ENCODE results near the gene AEN. TPM values are rescaled to one million over a fixed set of nuclear protein-coding genes. Genes with fewer than 3 reads are reported as not detected.

AEN gene, protein sequence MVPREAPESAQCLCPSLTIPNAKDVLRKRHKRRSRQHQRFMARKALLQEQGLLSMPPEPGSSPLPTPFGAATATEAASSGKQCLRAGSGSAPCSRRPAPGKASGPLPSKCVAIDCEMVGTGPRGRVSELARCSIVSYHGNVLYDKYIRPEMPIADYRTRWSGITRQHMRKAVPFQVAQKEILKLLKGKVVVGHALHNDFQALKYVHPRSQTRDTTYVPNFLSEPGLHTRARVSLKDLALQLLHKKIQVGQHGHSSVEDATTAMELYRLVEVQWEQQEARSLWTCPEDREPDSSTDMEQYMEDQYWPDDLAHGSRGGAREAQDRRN
- 10 to 100 TPM in 2 of 6 experiments, 1 to 10 TPM in 4; 4.5 to 18.7 (median 7.3) TPM for total RNA-seq
- long read RNA-seq = 0 reads

GRCh38 chr15:88620995-88621772 is at the start of gene AEN:
Gene AEN, plus strand, starts transcription at chr15:88621340. Its CDS starts 4,870 bp downstream, at chr15:88626210.
- peak within 1 kb of the TSS; percentile 73 to 96 (median 93) for H3K4me3 ChIP-seq
- H3K9me3 ChIP-seq = no peaks in the 10 kb centered on the region
- peaks cover 0 to under 1% (median 0%) of the 10 kb centered on the region in 4 donors for H3K36me3 ChIP-seq
- H3K27ac ChIP-seq = peak within 1 kb of the TSS; percentile 69 to 81 (median 81)
- no peaks in the 10 kb centered on the region for H3K27me3 ChIP-seq
- DNase-seq = peak; percentile 97 to 98 (median 97)
- intact Hi-C loops (cut with DNase I) = no loop called here
- WGBS (ENCODE audit: insufficient coverage, low coverage, low lambda C conversion rate, missing lambda C conversion rate) = 0% methylated on average over 12 of the region's 71 CpGs
- peaks cover 0 to 33% (median 5%) of the 10 kb centered on the region in 4 donors for H3K4me1 ChIP-seq
- ATAC-seq = peak; percentile 94 to 99 (median 98)
- TF ChIP-seq, protein P1, sequence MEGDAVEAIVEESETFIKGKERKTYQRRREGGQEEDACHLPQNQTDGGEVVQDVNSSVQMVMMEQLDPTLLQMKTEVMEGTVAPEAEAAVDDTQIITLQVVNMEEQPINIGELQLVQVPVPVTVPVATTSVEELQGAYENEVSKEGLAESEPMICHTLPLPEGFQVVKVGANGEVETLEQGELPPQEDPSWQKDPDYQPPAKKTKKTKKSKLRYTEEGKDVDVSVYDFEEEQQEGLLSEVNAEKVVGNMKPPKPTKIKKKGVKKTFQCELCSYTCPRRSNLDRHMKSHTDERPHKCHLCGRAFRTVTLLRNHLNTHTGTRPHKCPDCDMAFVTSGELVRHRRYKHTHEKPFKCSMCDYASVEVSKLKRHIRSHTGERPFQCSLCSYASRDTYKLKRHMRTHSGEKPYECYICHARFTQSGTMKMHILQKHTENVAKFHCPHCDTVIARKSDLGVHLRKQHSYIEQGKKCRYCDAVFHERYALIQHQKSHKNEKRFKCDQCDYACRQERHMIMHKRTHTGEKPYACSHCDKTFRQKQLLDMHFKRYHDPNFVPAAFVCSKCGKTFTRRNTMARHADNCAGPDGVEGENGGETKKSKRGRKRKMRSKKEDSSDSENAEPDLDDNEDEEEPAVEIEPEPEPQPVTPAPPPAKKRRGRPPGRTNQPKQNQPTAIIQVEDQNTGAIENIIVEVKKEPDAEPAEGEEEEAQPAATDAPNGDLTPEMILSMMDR (IDR thresholded peaks at IDR 0.05) = peak in 3 of 4 donors; percentile 9 to 44 (median 23)
- TF ChIP-seq POLR2A (IDR thresholded peaks at IDR 0.05) = peak; percentile 80

GRCh38 chr15:88571852-88572259 is 49.3 kb upstream of the AEN start:
- intact Hi-C loops (cut with DNase I) = no loop called here
- H3K36me3 ChIP-seq = no peaks in the 10 kb centered on the region
- H3K27ac ChIP-seq = no peak overlapping the region
- TF ChIP-seq, protein P1 (IDR thresholded peaks at IDR 0.05) = no peak
- TF ChIP-seq POLR2A (IDR thresholded peaks at IDR 0.05) = no peak
- H3K27me3 ChIP-seq = no peaks in the 10 kb centered on the region
- ATAC-seq (no peak), DNase-seq (no peak)
- 54% methylated on average over 5 of the region's 5 CpGs for WGBS (ENCODE audit: insufficient coverage, low coverage, low lambda C conversion rate, missing lambda C conversion rate)
- no peaks in the 10 kb centered on the region for H3K4me1 ChIP-seq
- no peak overlapping the region for H3K4me3 ChIP-seq
- no peaks in the 10 kb centered on the region for H3K9me3 ChIP-seq

- no peak for DNase-seq
- no peak overlapping the region for H3K4me3 ChIP-seq
- no peaks in the 10 kb centered on the region for H3K9me3 ChIP-seq
- WGBS (ENCODE audit: insufficient coverage, low coverage, low lambda C conversion rate, missing lambda C conversion rate) = 30% methylated on average over 1 of the region's 1 CpG
- H3K27ac ChIP-seq = no peak overlapping the region
- intact Hi-C loops (cut with DNase I) = no loop called here
- no peaks in the 10 kb centered on the region for H3K4me1 ChIP-seq
- no peaks in the 10 kb centered on the region for H3K36me3 ChIP-seq
- ATAC-seq = no peak
- no peaks in the 10 kb centered on the region for H3K27me3 ChIP-seq
- no peak for TF ChIP-seq POLR2A (IDR thresholded peaks at IDR 0.05)
- TF ChIP-seq, protein P1 (IDR thresholded peaks at IDR 0.05) = no peak
These were observed 47.1 kb upstream of the AEN start for GRCh38 chr15:88574077-88574476.

GRCh38 chr15:88574655-88575054 is 46.5 kb upstream of the AEN start:
- H3K4me3 ChIP-seq = no peak overlapping the region

DNA sequence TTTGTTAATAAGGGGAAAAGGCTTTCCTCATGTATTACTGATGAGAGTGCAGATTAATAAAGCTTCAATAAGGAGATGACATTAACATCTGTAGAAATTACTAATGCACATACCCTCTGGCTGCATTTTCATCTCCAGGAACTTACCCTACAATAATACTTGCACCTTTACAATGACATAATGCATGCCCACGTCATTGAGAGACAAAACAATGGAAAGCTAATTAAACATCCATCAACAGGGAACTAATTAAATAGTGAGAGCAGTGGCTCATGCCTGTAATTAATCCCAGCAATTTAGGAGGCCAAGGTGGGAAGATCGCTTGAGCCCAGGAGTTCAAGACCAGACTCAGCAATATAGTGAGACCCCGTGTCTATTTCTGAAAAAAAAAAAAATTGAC is 41.8 kb upstream of the AEN start:
- no peaks in the 10 kb centered on the region for H3K9me3 ChIP-seq
- no peak overlapping the region for H3K4me3 ChIP-seq
- no peak for DNase-seq
- no peak for TF ChIP-seq POLR2A (IDR thresholded peaks at IDR 0.05)
- TF ChIP-seq, protein P1 (IDR thresholded peaks at IDR 0.05) = no peak
- H3K4me1 ChIP-seq = no peaks in the 10 kb centered on the region
- intact Hi-C loops (cut with DNase I) = no loop called here
- H3K27ac ChIP-seq = no peak overlapping the region
- ATAC-seq = no peak
- no peaks in the 10 kb centered on the region for H3K36me3 ChIP-seq
- 62% methylated on average over 3 of the region's 3 CpGs for WGBS (ENCODE audit: insufficient coverage, low coverage, low lambda C conversion rate, missing lambda C conversion rate)
- no peaks in the 10 kb centered on the region for H3K27me3 ChIP-seq

More at GRCh38 chr15:88574655-88575054, 46.5 kb upstream of the AEN start:
- Histone ChIP-seq H3K4me1 (no peaks in the 10 kb centered on the region), H3K36me3 (no peaks in the 10 kb centered on the region), H3K9me3 (no peaks in the 10 kb centered on the region), H3K27me3 (no peaks in the 10 kb centered on the region), H3K27ac (no peak overlapping the region)
- 22% methylated on average over 7 of the region's 7 CpGs for WGBS (ENCODE audit: insufficient coverage, low coverage, low lambda C conversion rate, missing lambda C conversion rate)
- DNase-seq (no peak), ATAC-seq (no peak)
- intact Hi-C loops (cut with DNase I) = no loop called here
- TF ChIP-seq POLR2A (IDR thresholded peaks at IDR 0.05) = no peak

Data from right lobe of liver (tissue), 6 donors.